Caki2 (cell line): ENCODE measurements around the gene SHISA8. TPM values are rescaled to one million over a fixed set of nuclear protein-coding genes. Genes with fewer than 3 reads are reported as not detected.

Experiments used
- DNase-seq: peaks from one replicate; pipeline ENCODE4 v3.0.0-alpha.2; 2015; ENCODE audit warnings: low read depth
- in situ Hi-C: cut with HindIII; loops from 2 replicates; pipeline ENCODE4 v1.10.0; 2016; ENCODE audit warnings: low sequenced_read_pairs, low pct_unique_long_range_greater_than_20kb, mixed read lengths
- total RNA-seq: library from RNA; depleted of rRNA; stranded (reverse); fragments of >200 nt; shearing (Covaris generic); gene quantifications from 2 replicates; pipeline ENCODE4 v1.2.3, GENCODE V29; 2014; ENCODE audit warnings: low replicate concordance

Gene SHISA8
- total RNA-seq, 1 experiment from 2014 or later, result 0.78 TPM

DNA sequence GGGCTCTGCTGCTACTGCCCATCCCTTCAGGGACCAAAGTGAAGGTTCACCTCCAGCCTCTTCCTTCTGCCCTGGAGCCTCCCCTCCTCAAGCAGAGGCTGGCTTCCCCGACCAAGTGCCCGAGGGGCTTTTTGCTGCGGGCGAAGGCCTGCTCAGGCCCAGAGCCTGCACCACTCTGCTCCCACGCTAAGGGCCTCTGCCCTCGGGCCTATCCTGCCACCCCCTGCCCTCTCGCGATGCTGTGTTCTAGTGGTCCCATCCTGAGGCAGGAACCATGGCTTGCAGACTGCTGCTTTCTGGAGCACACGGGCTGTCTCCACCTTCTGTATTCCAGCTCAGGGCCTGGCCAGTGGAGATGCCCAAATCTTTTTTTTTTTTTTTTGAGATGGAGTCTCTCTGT, 20.6 kb upstream of the SHISA8 start:
- no peak for DNase-seq
- in situ Hi-C loops, result no loop called here

DNA sequence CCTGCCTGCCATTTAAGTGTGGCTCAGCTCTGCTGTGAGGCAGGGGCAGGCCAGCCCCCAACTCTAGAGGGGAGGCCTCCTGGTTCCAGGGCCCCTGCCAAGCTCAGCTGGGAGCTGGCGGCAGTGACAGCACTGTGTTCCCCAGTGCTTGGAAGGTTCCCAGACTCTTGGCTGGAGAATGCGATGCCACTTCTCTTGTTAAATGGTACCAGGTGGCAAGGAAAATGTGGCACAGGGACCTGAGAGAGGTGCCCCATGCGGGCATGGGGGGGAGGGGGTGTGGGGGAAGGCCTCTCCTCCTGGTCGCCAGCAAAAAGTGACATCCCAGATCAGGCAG, 20.1 kb upstream of the SHISA8 start:
- in situ Hi-C loops, result no loop called here
- no peak for DNase-seq

DNA sequence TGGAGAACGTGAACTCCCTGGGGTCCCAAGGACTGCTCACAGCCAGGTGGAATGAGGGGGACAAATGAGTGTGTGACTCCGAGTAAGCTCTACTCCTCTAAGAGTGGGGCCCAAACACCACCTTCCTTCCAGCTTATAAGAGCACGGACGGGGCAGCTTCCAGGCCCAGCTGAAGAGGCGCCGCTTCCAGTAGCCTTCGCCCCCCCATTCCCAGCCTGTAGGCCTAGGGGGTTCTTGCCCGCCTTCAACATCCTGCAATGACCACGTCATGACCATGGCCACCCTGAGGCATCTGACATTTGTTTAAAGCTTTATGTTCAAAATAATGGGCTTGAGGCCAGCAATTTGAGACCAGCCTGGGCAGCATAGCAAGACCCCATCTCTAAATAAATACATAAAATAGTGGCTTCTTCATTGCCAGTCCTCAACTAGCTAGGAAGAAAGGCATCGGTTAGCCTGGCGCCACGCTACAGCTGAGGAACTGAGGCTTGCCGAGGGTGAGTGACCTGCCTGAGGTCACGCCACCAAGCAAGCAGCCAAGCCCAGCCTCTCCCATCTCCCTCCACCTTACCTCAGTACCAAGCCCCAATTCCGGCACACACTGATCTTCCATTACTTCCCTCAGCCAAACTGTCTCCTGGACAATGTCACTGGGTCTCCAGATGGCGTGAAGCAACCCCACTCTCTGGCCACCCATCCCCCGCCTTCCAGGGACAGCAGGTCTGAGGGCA, 19.6 kb upstream of the SHISA8 start:
- no peak for DNase-seq
- in situ Hi-C loops, result no loop called here

DNA sequence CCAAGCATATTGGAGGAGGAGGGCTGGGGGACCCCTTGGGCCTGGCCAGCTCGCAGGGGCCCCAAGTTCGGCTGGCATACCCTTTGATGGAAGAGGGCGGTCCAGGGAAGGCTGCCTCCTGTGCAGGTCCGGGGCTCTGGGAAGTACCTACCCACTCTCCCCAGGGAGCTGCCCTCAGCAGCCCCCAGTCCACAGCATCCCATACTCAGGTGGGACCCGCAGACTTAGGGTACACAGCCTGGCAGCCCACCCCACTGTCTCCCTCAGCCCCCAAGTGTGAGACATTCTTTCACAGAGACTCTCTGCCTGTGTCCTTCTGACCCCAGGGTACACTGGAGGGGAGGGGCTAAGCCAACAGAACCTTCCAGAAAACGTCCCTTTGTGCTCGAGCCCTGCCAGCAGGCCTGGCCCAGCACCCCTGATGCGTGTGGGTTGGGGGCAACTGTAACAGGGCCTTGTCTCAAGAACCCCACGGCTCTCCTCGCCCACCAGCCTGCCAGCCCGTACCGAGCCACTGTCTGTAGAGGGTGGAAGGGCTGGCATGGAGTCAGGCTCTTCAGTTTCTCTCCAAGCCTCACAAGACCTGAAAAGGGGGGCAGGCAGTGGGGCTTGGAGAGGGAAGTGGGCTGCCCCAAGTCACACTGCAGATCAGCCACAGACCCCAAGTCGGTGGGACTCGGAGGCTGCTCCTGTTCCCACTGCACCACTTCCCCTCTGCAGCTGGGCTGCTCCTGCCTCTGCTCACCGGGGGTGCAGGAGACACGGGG, 18.7 kb upstream of the SHISA8 start:
- no peak for DNase-seq
- in situ Hi-C loops, result no loop called here

DNA sequence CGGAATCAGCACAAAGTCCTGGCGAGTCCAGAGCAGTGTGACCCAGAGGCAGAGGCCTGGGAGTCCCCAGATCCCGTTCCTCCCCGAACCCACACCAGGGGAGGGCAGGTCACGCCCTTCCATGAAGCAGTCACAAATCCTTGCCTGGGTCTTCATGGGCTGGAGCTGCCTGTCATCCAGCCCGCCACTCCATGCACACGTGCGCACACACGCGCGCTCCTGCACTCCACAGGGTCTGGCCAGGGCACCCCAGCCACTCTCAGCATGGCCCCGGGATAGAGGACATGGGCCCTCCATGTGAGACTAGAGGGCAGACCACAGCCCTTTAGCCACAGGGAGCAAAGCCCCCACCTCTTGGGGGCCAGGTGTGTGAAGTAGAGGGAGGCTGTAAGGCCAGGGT, 17.5 kb upstream of the SHISA8 start:
- DNase-seq, result no peak
- in situ Hi-C loops, result no loop called here

DNA sequence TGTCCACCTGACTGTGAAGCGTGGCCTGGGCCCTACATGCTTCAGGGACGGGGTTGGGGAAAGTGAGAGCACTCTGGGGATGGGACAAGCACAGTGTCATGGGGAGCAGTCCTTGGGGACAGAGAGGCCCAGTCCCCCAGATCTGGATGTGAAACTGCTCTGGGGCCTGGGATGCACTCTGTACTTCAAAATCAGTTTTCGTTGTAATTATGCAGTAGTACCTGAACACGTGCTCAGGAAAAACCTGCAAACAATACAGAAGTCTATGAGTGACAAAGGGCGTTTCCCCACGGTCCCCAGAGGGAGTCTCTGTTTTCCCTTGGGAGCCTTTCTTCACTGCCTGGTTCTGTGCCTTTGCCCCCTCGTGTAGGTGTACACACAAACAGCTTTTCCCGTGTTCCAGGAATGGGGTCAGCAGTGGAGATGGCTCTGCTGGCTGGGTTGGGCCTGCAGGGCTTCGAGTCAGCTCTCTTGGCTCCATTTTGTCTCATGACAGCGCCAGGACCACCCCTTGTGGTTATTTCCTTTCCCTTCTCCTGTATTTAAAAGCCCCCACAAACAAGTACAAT, 16.9 kb upstream of the SHISA8 start:
- no peak for DNase-seq
- in situ Hi-C loops, result no loop called here

DNA sequence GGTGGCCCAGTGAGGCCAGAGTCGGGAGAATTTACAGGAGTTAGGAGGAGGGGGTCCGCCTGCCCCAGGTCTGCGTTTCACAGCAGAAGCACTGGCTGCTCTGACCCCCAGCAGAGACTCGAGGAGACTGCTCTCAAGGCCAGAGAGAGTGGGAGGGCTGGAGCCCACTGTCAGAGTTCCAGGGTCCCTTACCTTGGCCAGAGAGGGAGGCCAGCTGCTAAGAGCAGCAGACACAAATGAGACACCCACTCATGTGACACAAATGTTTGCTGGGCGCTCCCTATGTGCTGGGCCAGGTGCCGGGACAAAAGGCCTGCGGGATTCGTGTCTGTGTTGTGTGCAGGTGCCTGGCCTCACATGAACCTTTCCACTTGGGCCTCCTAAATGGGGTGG, 14.5 kb upstream of the SHISA8 start:
- no peak for DNase-seq
- in situ Hi-C loops, result no loop called here

DNA sequence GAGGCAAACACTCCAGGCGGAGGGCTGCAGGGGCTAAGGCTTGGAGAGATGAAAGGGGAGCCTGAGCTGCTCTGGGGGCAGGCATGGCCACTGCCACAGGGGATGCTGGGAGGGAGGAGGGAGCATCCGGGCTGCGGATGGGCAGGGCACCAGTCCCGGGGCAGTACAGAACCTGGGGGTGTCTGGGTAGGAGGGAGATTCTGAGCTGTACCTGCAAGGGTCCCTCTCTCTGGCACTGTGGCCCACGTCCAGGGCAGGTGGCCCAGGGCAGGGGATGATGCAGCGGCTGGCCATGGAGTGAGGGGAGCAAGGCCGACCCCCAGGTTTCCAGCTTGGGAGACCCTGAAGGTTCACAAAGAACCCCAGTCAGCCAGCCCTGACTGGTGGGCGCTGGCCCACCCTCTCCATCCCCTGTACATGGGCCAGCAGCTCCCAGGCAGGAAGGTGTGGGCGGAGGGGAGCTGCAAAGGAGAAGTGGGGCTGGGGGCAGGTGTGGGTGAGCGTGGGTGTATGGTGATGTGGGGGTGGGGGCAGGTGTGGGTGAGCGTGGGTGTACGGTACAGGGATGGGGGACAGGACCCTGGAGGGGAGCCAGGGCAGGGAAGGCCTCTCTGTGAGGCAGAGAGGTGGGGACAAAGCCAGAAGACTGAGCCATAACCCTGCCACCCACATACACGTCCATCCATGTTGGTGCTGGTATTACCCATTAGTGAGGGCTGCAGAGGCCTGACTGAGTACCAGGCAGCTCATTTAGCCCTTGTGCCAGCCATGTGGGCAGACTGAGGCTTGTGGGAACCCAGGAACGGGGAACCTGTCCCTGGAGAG, 13.9 kb upstream of the SHISA8 start:
- in situ Hi-C loops, result no loop called here
- no peak for DNase-seq

DNA sequence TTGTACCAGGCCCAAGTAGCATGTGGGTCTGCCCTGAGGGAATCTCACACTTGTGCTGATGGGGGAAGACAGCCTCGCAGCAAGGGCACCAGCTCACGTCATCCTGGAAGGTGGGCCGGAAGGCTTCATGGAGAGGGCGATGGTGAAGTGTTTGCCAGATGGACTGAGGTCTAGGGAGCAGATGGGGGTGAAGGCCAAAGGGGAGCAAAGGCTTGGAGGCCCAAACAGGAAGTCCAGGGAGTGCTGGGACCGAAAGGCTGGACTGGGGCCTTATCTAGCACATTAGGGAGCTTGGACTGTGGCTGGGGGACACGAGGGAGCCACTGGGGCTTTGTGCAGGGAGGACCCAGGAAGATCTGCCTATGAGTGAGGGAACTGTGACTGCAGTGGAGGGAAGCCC, 12.9 kb upstream of the SHISA8 start:
- no peak for DNase-seq
- in situ Hi-C loops, result no loop called here

DNA sequence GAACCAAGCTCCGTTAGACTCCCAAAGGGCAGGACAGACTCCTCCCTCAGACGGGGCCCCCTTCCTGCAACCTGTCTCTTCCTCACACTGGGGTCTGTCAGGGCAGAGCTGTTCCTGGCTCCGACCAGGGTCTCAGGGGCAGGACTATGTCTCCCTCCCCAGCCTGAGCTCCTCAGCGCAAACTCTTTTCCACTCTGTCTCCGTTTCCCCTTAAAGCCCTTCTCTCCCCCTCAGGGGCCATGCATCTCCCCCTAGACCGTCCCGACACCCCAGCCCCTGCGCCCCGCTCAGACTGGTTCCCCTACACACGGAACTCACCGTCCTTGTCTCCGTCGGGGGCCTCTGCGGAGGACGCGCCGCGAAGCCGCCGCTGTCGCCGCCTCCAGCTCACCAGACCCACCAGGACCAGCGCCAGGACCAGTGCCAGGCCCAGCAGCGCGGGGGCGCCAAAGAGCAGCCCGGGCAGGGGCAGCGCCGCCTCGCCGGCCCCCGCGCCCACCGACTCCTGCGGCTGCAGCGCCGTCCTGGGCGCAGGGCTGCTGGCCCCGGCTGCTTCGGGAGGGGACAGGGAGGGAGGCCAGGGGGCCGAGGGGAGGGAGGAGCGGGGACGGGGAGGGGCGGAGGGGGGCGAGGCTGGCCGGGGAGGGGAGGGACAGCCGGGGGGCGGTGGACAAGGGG, 11.0 kb upstream of the SHISA8 start:
- no peak for DNase-seq
- in situ Hi-C loops, result no loop called here

DNA sequence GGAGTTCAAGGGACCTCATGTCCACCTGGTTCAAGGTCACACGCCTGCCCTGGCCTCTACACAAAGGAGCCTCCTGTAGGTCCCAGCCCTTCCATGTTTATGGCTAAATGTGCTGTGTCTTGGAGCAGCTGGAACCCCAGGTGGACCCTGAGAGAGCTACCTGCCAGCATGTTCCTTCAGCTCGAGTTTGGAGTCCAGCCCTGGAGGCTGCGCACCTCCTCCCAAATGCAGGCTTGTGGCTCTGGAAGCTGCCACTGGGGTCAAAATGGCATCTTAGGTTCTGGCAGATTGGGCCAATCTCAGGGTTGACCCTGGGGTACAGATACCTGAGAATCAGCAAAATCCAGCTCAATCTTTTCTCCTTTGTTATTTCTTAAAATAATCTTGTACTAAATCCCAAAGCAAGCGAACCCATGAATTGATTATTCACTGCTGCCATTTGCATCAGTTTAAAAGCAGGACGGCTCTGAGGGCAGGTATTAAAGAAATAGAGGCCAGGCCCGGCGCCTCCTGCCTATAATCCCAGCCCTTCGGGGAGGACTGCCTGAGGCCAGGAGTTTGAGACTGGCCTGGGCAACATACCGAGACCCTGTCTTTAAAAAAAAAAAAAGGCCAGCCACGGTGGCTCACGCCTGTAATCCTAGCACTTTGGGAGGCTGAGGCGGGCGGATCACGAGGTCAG, 8.9 kb upstream of the SHISA8 start:
- in situ Hi-C loops, result no loop called here
- no peak for DNase-seq

DNA sequence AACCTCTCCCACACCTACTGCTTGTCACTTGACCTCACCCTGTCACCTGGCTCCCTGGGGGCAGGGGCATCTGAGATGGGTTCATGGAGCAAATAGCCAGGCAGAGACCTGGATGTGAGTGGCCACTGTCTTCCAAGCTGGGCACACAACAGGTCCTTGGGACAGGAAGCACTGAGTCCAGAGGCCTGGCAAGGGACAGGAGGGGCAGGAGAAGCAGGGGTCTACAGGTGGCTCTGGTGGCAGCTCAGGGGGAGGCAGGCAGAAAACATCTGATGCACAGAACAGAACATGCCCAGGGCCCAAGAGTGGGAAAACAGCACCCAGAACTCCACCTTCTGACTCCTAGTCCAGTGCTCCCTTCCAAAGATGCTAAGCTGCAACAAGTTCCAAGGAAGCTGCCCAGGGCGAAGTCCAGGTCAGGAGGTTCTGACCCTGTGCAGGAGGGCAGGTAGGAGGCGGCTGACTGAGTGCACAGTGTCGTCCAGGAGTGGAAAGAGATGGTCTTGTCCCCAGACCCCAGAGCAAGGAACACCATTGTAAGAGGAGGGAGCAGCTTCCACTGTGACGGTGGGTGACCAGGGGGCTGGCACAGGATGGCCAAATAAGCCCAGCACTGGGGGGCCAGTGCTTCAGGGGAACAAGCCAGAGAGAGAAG, 8.2 kb upstream of the SHISA8 start:
- no peak for DNase-seq

DNA sequence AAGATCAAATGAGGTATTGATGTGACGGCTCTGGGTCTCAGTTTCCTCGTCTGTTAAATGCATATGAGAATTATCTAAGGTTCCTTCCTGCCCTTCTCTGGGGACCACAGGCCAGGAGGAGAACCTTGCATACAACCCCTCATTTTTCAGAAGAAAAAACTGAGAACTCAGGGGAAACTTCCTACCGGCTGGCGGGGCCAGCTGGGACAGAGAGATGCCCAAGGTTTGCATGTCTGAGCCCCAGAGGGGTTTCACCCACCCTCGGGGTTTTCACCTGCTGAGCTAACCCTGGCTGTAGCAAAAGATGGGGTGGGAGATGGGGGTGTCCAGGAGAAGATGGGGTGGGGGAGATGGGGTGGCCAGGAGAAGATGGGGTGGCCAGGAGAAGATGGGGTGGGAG, 7.5 kb upstream of the SHISA8 start:
- in situ Hi-C loops, result no loop called here
- DNase-seq, result no peak

More for the DNA sequence above, 8.2 kb upstream of the SHISA8 start:
- in situ Hi-C loops, result no loop called here

DNA sequence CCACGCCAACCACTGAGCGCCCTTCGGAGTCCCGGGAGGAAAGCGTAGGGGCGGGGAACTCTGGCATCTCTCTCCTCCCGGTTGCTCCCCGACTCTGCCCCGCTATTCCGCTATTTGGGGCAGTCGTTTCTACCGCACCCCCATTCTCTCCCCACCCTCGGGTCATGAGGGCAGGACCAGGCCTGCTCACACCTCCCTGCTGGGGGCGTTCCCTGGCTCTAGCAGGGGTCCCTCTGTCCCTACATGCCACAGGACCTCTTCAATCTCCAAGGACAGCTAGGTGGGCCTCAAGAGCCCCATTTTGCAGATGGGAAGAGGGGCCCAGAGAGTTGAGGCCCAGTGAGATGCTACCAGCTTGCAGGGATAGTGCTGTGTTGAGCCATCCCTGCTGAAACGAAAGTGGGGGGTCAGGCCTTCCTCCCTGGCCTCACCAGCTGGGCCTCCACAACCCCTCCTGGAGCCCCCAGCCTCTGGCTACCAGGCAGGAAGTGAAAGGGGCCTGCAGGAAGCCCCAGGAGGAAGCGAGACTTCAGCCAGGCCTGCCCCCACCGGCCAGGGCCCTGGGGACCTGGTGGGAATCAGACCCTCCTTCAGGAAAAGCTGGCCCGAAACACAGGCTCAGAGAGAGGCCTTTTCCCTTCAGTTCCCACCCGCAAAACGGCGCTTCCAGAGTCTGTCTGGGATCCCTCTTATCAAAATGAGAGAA, 5.5 kb upstream of the SHISA8 start:
- no peak for DNase-seq
- in situ Hi-C loops, result no loop called here

DNA sequence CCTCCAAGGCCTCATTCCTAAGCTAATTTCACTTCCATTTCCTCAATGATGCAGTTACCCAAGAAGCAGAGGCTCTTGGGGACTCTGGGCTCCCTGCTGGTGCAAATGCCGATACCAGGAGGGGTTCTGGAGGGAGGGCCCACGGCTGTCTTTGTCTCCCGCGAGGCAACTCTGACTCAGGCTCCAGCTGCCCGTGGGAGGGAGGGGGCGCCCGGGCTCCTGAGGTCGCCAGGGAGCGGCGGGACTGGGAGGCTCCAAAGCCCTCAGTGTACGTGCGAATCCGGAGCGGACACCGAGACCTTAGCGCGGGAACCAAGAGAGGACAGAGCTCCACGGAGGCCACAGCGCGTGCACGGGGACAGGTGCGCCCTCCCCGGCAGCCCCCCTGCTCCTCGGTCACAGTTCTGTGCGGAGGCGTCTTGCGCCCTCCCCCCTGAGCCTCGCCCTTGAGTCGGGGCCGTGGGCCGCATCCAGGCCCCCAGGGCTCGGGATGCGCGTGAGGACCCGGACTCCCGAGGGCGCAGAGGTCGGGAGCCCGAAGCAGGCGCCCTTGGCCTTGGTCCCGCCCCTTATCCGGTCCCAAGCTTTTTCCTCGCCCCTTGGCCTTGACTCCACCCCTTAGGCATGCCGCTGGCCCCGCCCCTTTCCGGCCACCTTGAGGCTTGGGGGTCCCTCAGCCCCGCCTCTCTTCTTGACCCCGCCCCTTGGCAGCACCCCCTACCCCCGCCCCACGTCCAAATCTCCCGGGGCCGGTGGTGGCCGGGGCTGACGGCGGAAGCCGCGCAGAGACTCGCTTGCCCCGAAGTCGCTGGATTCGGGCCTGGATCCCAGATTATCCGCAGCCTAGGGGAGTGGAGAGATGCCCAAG, 4.7 kb upstream of the SHISA8 start:
- in situ Hi-C loops, result no loop called here
- peak; percentile 33 for DNase-seq
